CD4-positive, alpha-beta memory T cell (primary cell): ENCODE measurements around the gene GSC2. TPM values are rescaled to one million over a fixed set of nuclear protein-coding genes. Genes with fewer than 3 reads are reported as not detected.

Experiments
- CTCF ChIA-PET: fragments of 350-600 bp; sonication (Branson Sonifier 250); formaldehyde crosslinking; loops from one replicate; lab custom pipeline; 2021; ENCODE audit warnings: inconsistent platforms; ENCODE audit not compliant: partially characterized antibody; lab: Charles Lee
- POLR2A ChIA-PET: fragments of 350-600 bp; sonication (Branson Sonifier 250); formaldehyde crosslinking; loops from one replicate; lab custom pipeline; 2021; ENCODE audit not compliant: partially characterized antibody; lab: Charles Lee
- DNase-seq, 5 donors: peaks; one replicate each; pipeline versions ENCODE4 v3.0.0 to v3.0.0-alpha.2; 2020 to 2022; ENCODE audit warnings: mixed read lengths in 1 of 5
- H3K27ac ChIP-seq: one replicate; pipeline ENCODE4 v1.7.0; 2013; ENCODE audit warnings: low read depth, low read length
- H3K27me3 ChIP-seq: 2 replicates; pipeline ENCODE4 v1.7.0; 2013; ENCODE audit warnings: mild to moderate bottlenecking, low read length, moderate library complexity; ENCODE audit not compliant: insufficient read depth
- H3K36me3 ChIP-seq: 2 replicates; pipeline ENCODE4 v1.7.0; 2013; ENCODE audit warnings: mild to moderate bottlenecking, low read length, moderate library complexity; ENCODE audit not compliant: insufficient read depth
- H3K4me1 ChIP-seq: 2 replicates; pipeline ENCODE4 v1.7.0; 2013; ENCODE audit warnings: mild to moderate bottlenecking, low read length, moderate library complexity; ENCODE audit not compliant: insufficient read depth
- H3K4me3 ChIP-seq, 2 donors: one replicate each; pipeline ENCODE4 v1.7.0; 2013; ENCODE audit warnings: low read length in 2 of 2, mild to moderate bottlenecking in 1 of 2
- H3K9me3 ChIP-seq, 2 donors: one replicate each; pipeline ENCODE4 v1.7.0; 2013; ENCODE audit warnings: low read length in 2 of 2, control low read depth in 1 of 2; ENCODE audit not compliant: control insufficient read depth in 1 of 2
- H3K27ac Mint-ChIP-seq, 7 donors: one replicate each; pipeline ENCODE4 v1.8.0; 2020 to 2021; ENCODE audit warnings: mixed read lengths in 7 of 7, mild to moderate bottlenecking in 6 of 7, inconsistent platforms in 3 of 7, moderate library complexity in 3 of 7
- H3K27me3 Mint-ChIP-seq, 2 donors: one replicate each; pipeline ENCODE4 v1.8.0; 2020 to 2021; ENCODE audit warnings: mixed read lengths in 2 of 2
- H3K36me3 Mint-ChIP-seq, 2 donors: one replicate each; pipeline ENCODE4 v1.8.0; 2020 to 2021; ENCODE audit warnings: mixed read lengths in 2 of 2, inconsistent platforms in 1 of 2, mild to moderate bottlenecking in 1 of 2
- H3K4me1 Mint-ChIP-seq, 4 donors: one replicate each; pipeline ENCODE4 v1.8.0; 2020 to 2021; ENCODE audit warnings: mixed read lengths in 4 of 4, mild to moderate bottlenecking in 1 of 4
- H3K4me3 Mint-ChIP-seq, 8 donors: one replicate each; pipeline ENCODE4 v1.8.0; 2020 to 2021; ENCODE audit warnings: mixed read lengths in 8 of 8, mild to moderate bottlenecking in 7 of 8, moderate library complexity in 6 of 8, inconsistent platforms in 3 of 8
- H3K9me3 Mint-ChIP-seq, 8 donors: one replicate each; pipeline ENCODE4 v1.8.0; 2020 to 2021; ENCODE audit warnings: mixed read lengths in 8 of 8, mild to moderate bottlenecking in 5 of 8, inconsistent platforms in 3 of 8, moderate library complexity in 1 of 8
- intact Hi-C: fragments of 100-400 bp; cut with micrococcal nuclease; formaldehyde crosslinking; loops from one replicate; pipeline ENCODE4 v1.15.1; 2023
- polyA plus RNA-seq, 2 donors: library from polyadenylated mRNA; unstranded; fragments of 300-500 nt; fragmentation: Illumina TruSeq; gene quantifications; one replicate each; pipeline ENCODE4 v1.2.3, GENCODE V29; 2021
- total RNA-seq, 2 experiments: library from RNA; stranded (reverse); gene quantifications; one replicate each; pipeline ENCODE4 v1.2.3, GENCODE V29; 2021

GSC2 gene
- total and polyA plus RNA-seq, 4 experiments from 2014 or later: not detected

DNA sequence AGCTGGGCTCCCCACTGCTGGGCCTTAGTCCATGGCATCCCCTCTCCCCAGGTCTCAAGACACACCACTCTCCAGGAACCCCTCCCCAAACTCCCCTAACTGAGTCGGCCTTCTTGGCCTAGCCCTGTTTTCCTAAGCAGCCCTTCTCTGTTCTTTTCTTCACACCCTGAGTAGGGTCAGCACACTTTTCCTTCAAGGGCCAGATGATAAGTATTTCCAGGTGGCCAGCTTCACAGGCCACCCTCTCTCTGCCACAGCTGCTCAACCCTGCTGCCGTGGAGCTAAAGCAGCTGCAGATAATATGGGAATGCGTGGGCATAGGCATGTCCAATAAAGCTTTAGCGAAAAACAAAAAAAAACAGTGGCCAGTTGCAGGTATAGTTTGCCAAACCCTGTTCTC is 51.9 kb downstream of the GSC2 start:
- CTCF ChIA-PET: interaction anchor here (1.0 to 1.6 kb wide), 3 partner anchors 8 to 531 kb away, joined by 3 to 4 read pairs (median 3); partner anchors contain the start of gene ESS2
- Mint-ChIP-seq H3K9me3 (no peaks in the 10 kb centered on the region), H3K27ac (peak overlapping the region in 3 of 7 donors; percentile 31 to 74 (median 50)), H3K36me3 (peaks cover 21 to 26% of the 10 kb centered on the region in 2 donors), H3K4me3 (no peak overlapping the region), H3K27me3 (no peaks in the 10 kb centered on the region), H3K4me1 (peaks cover 20 to 53% (median 29%) of the 10 kb centered on the region in 4 donors)
- H3K9me3 ChIP-seq: no peaks in the 10 kb centered on the region
- H3K27ac ChIP-seq: no peak overlapping the region
- intact Hi-C loops: no loop called here
- no peaks in the 10 kb centered on the region for H3K4me1 ChIP-seq
- POLR2A ChIA-PET: interaction anchor here (0.5 to 1.2 kb wide), 2 partner anchors 22 to 24 kb away, joined by 3 read pairs; partner anchors contain the start of gene DGCR2
- H3K4me3 ChIP-seq: no peak overlapping the region
- DNase-seq: no peak
- H3K27me3 ChIP-seq: no peaks in the 10 kb centered on the region
- no peaks in the 10 kb centered on the region for H3K36me3 ChIP-seq

DNA sequence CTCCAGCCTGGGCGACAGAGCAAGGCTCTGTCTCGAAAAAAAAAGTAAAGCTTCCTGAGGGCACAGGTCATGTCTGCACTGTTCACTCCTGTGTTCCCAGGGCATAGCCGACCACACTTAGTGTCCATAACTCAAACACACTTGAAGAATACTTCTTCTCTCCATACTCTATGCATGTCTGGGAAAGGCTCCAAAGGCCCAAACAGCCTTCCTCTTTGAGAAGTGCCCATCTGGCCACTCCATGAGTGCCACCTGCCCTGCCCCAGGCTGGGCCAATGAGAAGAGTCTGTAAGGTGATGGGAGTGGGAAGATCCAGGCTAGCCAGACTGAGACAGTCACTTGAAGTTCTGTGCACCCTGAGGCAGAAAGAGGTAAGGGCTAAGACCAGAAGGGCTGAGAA is 52.6 kb downstream of the GSC2 start:
- Mint-ChIP-seq H3K4me1 (peaks cover 20 to 52% (median 26%) of the 10 kb centered on the region in 4 donors), H3K4me3 (no peak overlapping the region), H3K27ac (peak overlapping the region in 1 of 7 donors; percentile 82), H3K36me3 (peaks cover 25 to 28% of the 10 kb centered on the region in 2 donors), H3K27me3 (no peaks in the 10 kb centered on the region), H3K9me3 (no peaks in the 10 kb centered on the region)
- Histone ChIP-seq H3K27me3 (no peaks in the 10 kb centered on the region), H3K4me3 (no peak overlapping the region), H3K9me3 (no peaks in the 10 kb centered on the region), H3K4me1 (no peaks in the 10 kb centered on the region), H3K36me3 (no peaks in the 10 kb centered on the region), H3K27ac (no peak overlapping the region)
- intact Hi-C loops: no loop called here
- no peak for DNase-seq
- ChIA-PET CTCF (interaction anchor here (1.0 to 1.6 kb wide), 2 partner anchors 47 to 532 kb away, joined by 3 to 4 read pairs; partner anchors contain the start of gene ESS2), POLR2A (interaction anchor here (0.5 kb wide), 1 partner anchor 21 kb away, joined by 3 read pairs; no protein-coding TSS in a partner anchor)

Other genes with a start within 250 kb of the GSC2 start
- 1 to 10 TPM; 4.8 to 7.2 TPM for gene DGCR6, start 244.0 kb downstream of the GSC2 start, total RNA-seq
- gene DGCR6, start 244.0 kb downstream of the GSC2 start, polyA plus RNA-seq: 1 to 10 TPM; 1.6 to 4.1 TPM
- gene PRODH, start 214.0 kb downstream of the GSC2 start, total RNA-seq: under 1 TPM; 0.22 to 0.23 TPM
- under 1 TPM in 1 of 2 donors, not detected in 1; 0.15 TPM for gene PRODH, start 214.0 kb downstream of the GSC2 start, polyA plus RNA-seq
- 10 to 100 TPM; 61.3 to 66.7 TPM for gene DGCR2, start 27.9 kb downstream of the GSC2 start, total RNA-seq
- gene DGCR2, start 27.9 kb downstream of the GSC2 start, polyA plus RNA-seq: 10 to 100 TPM; 33.1 to 52.0 TPM
- gene TSSK2, start 19.0 kb downstream of the GSC2 start, total RNA-seq: not detected
- not detected for gene TSSK2, start 19.0 kb downstream of the GSC2 start, polyA plus RNA-seq
- gene ESS2, start 5.6 kb downstream of the GSC2 start, total RNA-seq: 10 to 100 TPM; 16.9 to 17.1 TPM
- 10 to 100 TPM in 1 of 2 donors, 1 to 10 TPM in 1; 5.5 to 14.2 TPM for gene ESS2, start 5.6 kb downstream of the GSC2 start, polyA plus RNA-seq
- 10 to 100 TPM; 39.0 to 40.7 TPM for gene SLC25A1, start 28.4 kb upstream of the GSC2 start, total RNA-seq
- gene SLC25A1, start 28.4 kb upstream of the GSC2 start, polyA plus RNA-seq: 10 to 100 TPM; 35.5 to 64.9 TPM
- gene CLTCL1, start 141.4 kb upstream of the GSC2 start, total RNA-seq: 1 to 10 TPM in 1 of 2 experiments, under 1 TPM in 1; 0.80 to 1.7 TPM
- gene CLTCL1, start 141.4 kb upstream of the GSC2 start, polyA plus RNA-seq: not detected